Kidney (tissue), 22 donors: ENCODE measurements around the gene WDSUB1. TPM values are rescaled to one million over a fixed set of nuclear protein-coding genes. Genes with fewer than 3 reads are reported as not detected.

Experiments
- DNase-seq, 5 donors: peaks; one replicate each; pipeline ENCODE4 v3.0.0-alpha.2; 2013 to 2020
- FAIRE-seq: peaks from 2 replicates; lab custom pipeline; 2012; peaks lifted over from hg19 to GRCh38; lab: Jason Lieb, UNC
- H3K27ac ChIP-seq, 2 donors: one replicate each; pipeline ENCODE4 v1.7.0; 2013; ENCODE audit warnings: low read depth in 2 of 2, low read length in 2 of 2, inconsistent platforms in 1 of 2
- H3K27me3 ChIP-seq: one replicate; pipeline ENCODE4 v1.7.1; 2013; ENCODE audit warnings: low read length, inconsistent platforms; ENCODE audit not compliant: control insufficient read depth, insufficient read depth
- H3K36me3 ChIP-seq, 3 donors: one replicate each; pipeline versions ENCODE4 v1.7.0 to v1.7.1; 2013; ENCODE audit warnings: low read length in 3 of 3, control low read depth in 1 of 3, inconsistent platforms in 1 of 3; ENCODE audit not compliant: insufficient read depth in 3 of 3, control insufficient read depth in 2 of 3
- H3K4me1 ChIP-seq, 3 donors: one replicate each; pipeline versions ENCODE4 v1.7.0 to v1.7.1; 2013; ENCODE audit warnings: low read length in 3 of 3, inconsistent platforms in 1 of 3, low read depth in 1 of 3; ENCODE audit not compliant: control insufficient read depth in 2 of 3, insufficient read depth in 2 of 3
- H3K4me3 ChIP-seq, 3 donors: one replicate each; pipeline versions ENCODE4 v1.7.0 to v1.8.1; 2013; ENCODE audit warnings: low read length in 3 of 3, control low read depth in 1 of 3, inconsistent platforms in 1 of 3
- H3K9ac ChIP-seq, 3 donors: one replicate each; pipeline versions ENCODE4 v1.7.0 to v1.7.1; 2013; ENCODE audit warnings: low read length in 3 of 3, control low read depth in 1 of 3, inconsistent platforms in 1 of 3
- H3K9me3 ChIP-seq, 3 donors: one replicate each; pipeline versions ENCODE4 v1.7.0 to v1.7.1; 2013; ENCODE audit warnings: low read length in 3 of 3, control low read depth in 1 of 3, inconsistent platforms in 1 of 3; ENCODE audit not compliant: control insufficient read depth in 2 of 3, insufficient read depth in 1 of 3
- intact Hi-C: fragments of 100-400 bp; cut with DNase I; formaldehyde crosslinking; loops from one replicate; pipeline ENCODE4 v1.11.1; 2022
- long read RNA-seq, 10 donors: library from polyadenylated mRNA in 1 of 10; unstranded in 1 of 10; transcript quantifications; one replicate each; pipeline ENCODE4 v2.0.0 and lab custom pipeline, GENCODE V29; 2021 to 2026
- polyA plus RNA-seq: library from polyadenylated mRNA; stranded (reverse); fragments of 350-450 nt; fragmentation: Illumina TruSeq; extraction: RNeasy Lipid Tissue Mini Kit (QIAGEN cat#74804); gene quantifications from one replicate; pipeline ENCODE4 v1.2.3, GENCODE V29; 2014; ENCODE audit warnings: low read depth, low replicate concordance; ENCODE audit not compliant: insufficient read depth
- total RNA-seq: library from RNA; stranded (reverse); fragmentation: NEBNext Ultra II Directional; extraction: Animal tissue kit (Norgen Biotek cat#: 25700); gene quantifications from one replicate; pipeline ENCODE4 v1.2.1, GENCODE V29; 2021
- TF ChIP-seq, protein P1 (sequence below): IDR thresholded peaks from 3 replicates; pipeline ENCODE4 v1.5.1; 2012; ENCODE audit warnings: mild to moderate bottlenecking, moderate library complexity, borderline replicate concordance; ENCODE audit not compliant: insufficient read depth; ENCODE audit errors: extremely low read depth
- donor health status: control.
- donor health status: control.
- donor health status: control.
- donor health status: control.
- donor health status: control.
- donor health status: DM: yes; HTN: yes; CAD: no.
- donor health status: Normal renal cell carcinoma (clear cell type).

WDSUB1 gene, protein sequence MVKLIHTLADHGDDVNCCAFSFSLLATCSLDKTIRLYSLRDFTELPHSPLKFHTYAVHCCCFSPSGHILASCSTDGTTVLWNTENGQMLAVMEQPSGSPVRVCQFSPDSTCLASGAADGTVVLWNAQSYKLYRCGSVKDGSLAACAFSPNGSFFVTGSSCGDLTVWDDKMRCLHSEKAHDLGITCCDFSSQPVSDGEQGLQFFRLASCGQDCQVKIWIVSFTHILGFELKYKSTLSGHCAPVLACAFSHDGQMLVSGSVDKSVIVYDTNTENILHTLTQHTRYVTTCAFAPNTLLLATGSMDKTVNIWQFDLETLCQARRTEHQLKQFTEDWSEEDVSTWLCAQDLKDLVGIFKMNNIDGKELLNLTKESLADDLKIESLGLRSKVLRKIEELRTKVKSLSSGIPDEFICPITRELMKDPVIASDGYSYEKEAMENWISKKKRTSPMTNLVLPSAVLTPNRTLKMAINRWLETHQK
- 11.6 TPM for total RNA-seq
- polyA plus RNA-seq = 22.1 TPM
- long read RNA-seq, donor 1, partial matches to known transcripts = 0 of 4 reads
- long read RNA-seq, donor 1, other reads (novel, unspliced or antisense) = 0 of 4 reads
- long read RNA-seq, donor 2, transcript WDSUB1-202 (11 exons, 1,912 nt) = major isoform, 6 of 7 reads
- long read RNA-seq, donor 2, partial matches to known transcripts = 0 of 7 reads
- long read RNA-seq, donor 2, other reads (novel, unspliced or antisense) = 0 of 7 reads
- long read RNA-seq, donor 3, partial matches to known transcripts = 30 of 32 reads
- long read RNA-seq, donor 3, other reads (novel, unspliced or antisense) = 0 of 32 reads
- long read RNA-seq, donor 4, partial matches to known transcripts = 0 of 3 reads
- long read RNA-seq, donor 4, other reads (novel, unspliced or antisense) = 0 of 3 reads
- long read RNA-seq, donor 5 = 0 reads
- long read RNA-seq, donor 6, transcript WDSUB1-202 (11 exons, 1,912 nt) = major isoform, 5 of 6 reads
- long read RNA-seq, donor 6, partial matches to known transcripts = 0 of 6 reads
- long read RNA-seq, donor 6, other reads (novel, unspliced or antisense) = 0 of 6 reads
- long read RNA-seq, donor 7, transcript WDSUB1-202 (11 exons, 1,912 nt) = major isoform, 5 of 13 reads
- long read RNA-seq, donor 7, partial matches to known transcripts = 1 of 13 reads
- long read RNA-seq, donor 7, other reads (novel, unspliced or antisense) = 1 of 13 reads
- long read RNA-seq, donor 8, partial matches to known transcripts = 0 of 3 reads
- long read RNA-seq, donor 8, other reads (novel, unspliced or antisense) = 0 of 3 reads
- long read RNA-seq, donor 9, partial matches to known transcripts = 0 of 4 reads
- long read RNA-seq, donor 9, other reads (novel, unspliced or antisense) = 0 of 4 reads
- long read RNA-seq, donor 10, partial matches to known transcripts = 0 of 2 reads
- long read RNA-seq, donor 10, other reads (novel, unspliced or antisense) = 0 of 2 reads

DNA sequence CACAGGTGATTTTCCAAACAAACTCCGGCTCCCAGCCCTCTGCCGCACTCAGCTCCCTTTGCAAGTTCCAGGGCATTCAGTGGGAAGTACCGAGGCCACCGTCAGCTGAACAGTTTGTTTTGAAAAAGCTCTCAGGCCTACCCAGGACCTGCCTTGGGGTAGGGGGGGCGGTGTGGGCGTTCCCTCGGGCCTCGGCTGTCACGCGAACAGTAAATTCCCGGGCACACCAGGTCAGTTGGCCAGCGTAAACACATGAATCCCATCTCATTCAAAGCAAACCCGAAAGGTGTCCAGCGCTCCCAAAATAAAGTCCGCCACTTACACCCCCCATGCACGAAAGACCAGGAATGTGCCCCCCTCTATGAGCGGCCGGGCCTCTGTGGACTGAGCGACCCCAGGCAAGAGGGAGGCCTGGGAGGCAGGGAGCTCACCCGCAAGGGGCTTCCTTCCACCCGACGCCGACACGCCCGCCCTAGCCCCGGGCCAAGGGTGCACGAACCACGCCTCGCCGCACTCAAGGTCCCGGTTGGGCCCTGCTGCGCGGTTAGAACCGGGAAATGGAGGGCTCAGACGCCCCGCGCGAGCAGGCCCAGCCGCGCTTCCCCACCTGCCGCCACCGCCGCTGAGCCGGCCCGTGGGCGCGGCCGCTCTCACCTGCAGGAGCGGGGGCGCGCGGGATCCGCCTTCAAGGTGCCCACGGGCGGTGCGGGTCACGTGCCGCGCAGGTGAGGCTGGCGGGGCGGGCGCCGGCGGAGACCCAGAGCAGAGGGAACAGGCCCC lies at the start of gene WDSUB1:
Gene WDSUB1 (minus strand): TSS at position 775 of the 780 bp plus-strand sequence. CDS start 3,634 bp downstream, outside the sequence.
- FAIRE-seq (no peak), DNase-seq (peak; percentile 87 to 94 (median 91))
- TF ChIP-seq, protein P1, sequence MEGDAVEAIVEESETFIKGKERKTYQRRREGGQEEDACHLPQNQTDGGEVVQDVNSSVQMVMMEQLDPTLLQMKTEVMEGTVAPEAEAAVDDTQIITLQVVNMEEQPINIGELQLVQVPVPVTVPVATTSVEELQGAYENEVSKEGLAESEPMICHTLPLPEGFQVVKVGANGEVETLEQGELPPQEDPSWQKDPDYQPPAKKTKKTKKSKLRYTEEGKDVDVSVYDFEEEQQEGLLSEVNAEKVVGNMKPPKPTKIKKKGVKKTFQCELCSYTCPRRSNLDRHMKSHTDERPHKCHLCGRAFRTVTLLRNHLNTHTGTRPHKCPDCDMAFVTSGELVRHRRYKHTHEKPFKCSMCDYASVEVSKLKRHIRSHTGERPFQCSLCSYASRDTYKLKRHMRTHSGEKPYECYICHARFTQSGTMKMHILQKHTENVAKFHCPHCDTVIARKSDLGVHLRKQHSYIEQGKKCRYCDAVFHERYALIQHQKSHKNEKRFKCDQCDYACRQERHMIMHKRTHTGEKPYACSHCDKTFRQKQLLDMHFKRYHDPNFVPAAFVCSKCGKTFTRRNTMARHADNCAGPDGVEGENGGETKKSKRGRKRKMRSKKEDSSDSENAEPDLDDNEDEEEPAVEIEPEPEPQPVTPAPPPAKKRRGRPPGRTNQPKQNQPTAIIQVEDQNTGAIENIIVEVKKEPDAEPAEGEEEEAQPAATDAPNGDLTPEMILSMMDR = no peak
- peak within 1 kb of the TSS; percentile 91 to 96 (median 91) for H3K4me3 ChIP-seq
- H3K9me3 ChIP-seq = no peaks in the 10 kb centered on the region
- H3K27me3 ChIP-seq = no peaks in the 10 kb centered on the region
- intact Hi-C loops = no loop called here
- peak within 1 kb of the TSS; percentile 84 to 93 (median 85) for H3K9ac ChIP-seq
- H3K36me3 ChIP-seq = no peaks in the 10 kb centered on the region
- H3K4me1 ChIP-seq = peaks cover 0 to 5% (median 2%) of the 10 kb centered on the region in 3 donors
- peak within 1 kb of the TSS; percentile 92 to 95 for H3K27ac ChIP-seq

DNA sequence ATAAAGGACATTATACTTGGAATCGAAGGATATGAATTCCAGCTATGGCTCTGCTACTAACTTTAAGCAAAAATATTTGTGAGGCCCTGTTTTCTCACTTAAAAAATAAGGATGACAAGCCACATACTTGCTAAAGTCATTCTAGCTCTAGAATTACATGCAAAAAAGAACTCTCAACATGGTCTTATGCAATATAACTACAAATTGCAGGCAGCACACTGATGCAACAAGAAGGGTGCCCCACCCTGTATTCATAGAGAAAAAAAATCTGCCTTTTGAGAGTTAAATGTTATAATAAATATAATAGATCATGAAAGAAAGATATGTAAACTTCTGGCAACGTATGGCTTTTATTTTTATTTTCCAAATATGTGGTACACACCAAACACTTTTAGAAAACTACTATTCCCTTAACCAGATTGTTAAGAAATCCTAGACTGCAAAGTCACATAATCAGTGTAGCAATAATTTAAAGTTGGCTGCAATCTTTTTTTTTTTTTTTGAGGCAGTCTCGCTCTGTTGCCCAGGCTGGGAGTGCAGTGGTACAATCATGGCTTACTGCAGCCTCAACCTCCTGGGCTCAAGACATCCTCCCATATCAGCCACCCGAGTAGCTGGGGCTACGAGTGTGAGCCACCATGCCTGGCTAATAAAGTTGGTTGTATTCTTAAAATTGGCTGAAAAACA lies 40.2 kb upstream of the WDSUB1 start:
- Histone ChIP-seq H3K9ac (no peak overlapping the region), H3K4me3 (no peak overlapping the region), H3K36me3 (peaks cover 3 to 14% (median 3%) of the 10 kb centered on the region in 3 donors), H3K9me3 (no peaks in the 10 kb centered on the region), H3K27me3 (no peaks in the 10 kb centered on the region), H3K4me1 (peaks cover 0 to 9% (median 0%) of the 10 kb centered on the region in 3 donors), H3K27ac (no peak overlapping the region)
- no peak for DNase-seq
- FAIRE-seq = no peak
- TF ChIP-seq, protein P1 = no peak
- intact Hi-C loops = no loop called here
